Measurements from ENCODE around the gene AOX1. TPM values are rescaled to one million over a fixed set of nuclear protein-coding genes. Genes with fewer than 3 reads are reported as not detected.

AOX1 gene
- total and polyA plus RNA-seq, 8 donors: 17.8 to 181 (median 120) TPM

DNA sequence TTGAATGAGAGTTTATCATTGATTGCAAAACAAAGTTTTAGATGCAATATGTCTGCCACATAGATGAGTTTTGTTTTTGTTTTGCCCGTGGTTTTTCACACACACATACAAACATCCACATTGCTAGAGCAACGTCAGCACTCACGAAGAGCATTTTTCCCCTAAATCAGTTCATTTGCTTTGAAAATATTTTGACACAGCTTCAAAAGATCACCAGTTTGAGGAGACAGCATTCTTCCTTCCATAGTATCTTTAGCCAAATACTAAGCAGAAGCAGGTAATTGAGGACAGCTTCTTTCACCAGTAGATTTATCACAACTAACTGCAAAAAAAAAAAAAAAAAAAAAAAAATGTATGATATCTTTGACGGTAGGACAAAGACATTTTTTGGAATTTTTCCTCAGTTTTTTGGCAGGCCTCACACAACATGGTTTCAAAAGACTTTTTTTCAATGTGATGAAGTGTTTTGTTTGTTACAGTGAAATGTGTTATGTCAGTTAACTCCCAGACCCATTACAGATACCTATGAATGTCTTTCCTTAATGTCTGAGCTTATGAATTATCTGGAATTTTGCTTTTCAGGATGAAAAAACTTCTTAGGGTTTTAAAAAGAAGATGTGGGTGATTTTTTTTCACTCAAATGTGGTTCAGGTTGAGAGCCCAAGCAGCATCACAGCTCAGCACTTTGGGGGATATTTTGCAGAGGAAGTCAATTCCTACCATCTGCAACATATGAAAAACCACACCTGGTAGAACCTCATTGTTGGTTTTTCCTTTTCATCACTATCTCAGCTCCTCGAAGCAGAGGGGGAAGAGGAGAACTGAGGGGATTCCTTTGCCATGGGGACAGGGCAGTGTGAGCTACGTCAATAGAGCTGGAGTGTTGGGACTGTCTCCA lies 31.6 kb downstream of the AOX1 start:
- FAIRE-seq (no peak), DNase-seq (no peak), ATAC-seq (peak in 1 of 4 donors; percentile 10)
- Histone ChIP-seq H3K9me3 (no peaks in the 10 kb centered on the region), H3K4me3 (no peak overlapping the region), H3K27me3 (no peaks in the 10 kb centered on the region), H3K27ac (peak overlapping the region in 2 of 4 donors; percentile 3 to 32), H3K4me1 (peaks cover 15 to 39% (median 31%) of the 10 kb centered on the region in 3 donors), H3K36me3 (peaks cover 0 to 18% (median 0%) of the 10 kb centered on the region in 3 donors)
- no peak for TF ChIP-seq CTCF (IDR thresholded peaks at IDR 0.05)
- intact Hi-C loops (cut with DNase I): no loop called here
- WGBS, 2 donors: 57 to 61% methylated on average over 6 of the region's 6 CpGs

GRCh38 chr2:200618054-200618419 lies 32.2 kb downstream of the AOX1 start:
- ATAC-seq: peak in 3 of 4 donors; percentile 6 to 26 (median 13)

GRCh38 chr2:200618590-200619021 lies 32.8 kb downstream of the AOX1 start:
- TF ChIP-seq CTCF (IDR thresholded peaks at IDR 0.05): no peak
- Histone ChIP-seq H3K4me3 (no peak overlapping the region), H3K36me3 (peaks cover 0 to 12% (median 2%) of the 10 kb centered on the region in 3 donors), H3K27me3 (no peaks in the 10 kb centered on the region), H3K27ac (peak overlapping the region in 2 of 4 donors; percentile 3 to 32), H3K4me1 (peaks cover 15 to 39% (median 31%) of the 10 kb centered on the region in 3 donors), H3K9me3 (no peaks in the 10 kb centered on the region)
- WGBS, 2 donors: 34 to 44% methylated on average over 3 of the region's 3 CpGs
- intact Hi-C loops (cut with DNase I): no loop called here
- no peak for DNase-seq
- ATAC-seq: peak in 3 of 4 donors; percentile 32 to 46 (median 36)
- no peak for FAIRE-seq

More at GRCh38 chr2:200618054-200618419, 32.2 kb downstream of the AOX1 start:
- Histone ChIP-seq H3K9me3 (no peaks in the 10 kb centered on the region), H3K4me1 (peaks cover 15 to 39% (median 31%) of the 10 kb centered on the region in 3 donors), H3K36me3 (peaks cover 0 to 15% (median 0%) of the 10 kb centered on the region in 3 donors), H3K27me3 (no peaks in the 10 kb centered on the region), H3K4me3 (no peak overlapping the region), H3K27ac (peak overlapping the region in 2 of 4 donors; percentile 3 to 32)
- intact Hi-C loops (cut with DNase I): no loop called here
- TF ChIP-seq CTCF (IDR thresholded peaks at IDR 0.05): no peak
- FAIRE-seq (no peak), DNase-seq (no peak)
- WGBS, 2 donors: 29 to 35% methylated on average over 3 of the region's 3 CpGs

DNA sequence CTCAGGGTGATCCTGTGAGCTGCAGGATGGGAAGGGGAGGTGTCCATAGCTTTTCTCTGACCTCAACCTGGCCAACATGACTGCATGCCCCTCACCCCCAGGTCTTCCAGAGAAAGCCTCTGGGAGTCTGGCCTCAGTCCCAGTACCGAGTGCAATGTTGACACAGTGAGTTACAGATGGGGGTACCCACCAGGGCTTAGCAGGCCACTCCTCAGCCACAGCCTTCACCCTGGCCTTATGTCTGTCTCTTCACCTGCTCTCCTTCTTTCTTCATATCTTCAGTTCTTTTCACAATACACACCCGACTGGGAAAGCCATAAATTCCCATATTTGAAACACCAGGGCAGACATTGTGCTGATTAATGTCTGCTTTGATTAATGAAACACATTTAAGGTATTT lies 33.5 kb downstream of the AOX1 start:
- H3K4me1 ChIP-seq: peaks cover 15 to 39% (median 31%) of the 10 kb centered on the region in 3 donors
- intact Hi-C loops (cut with DNase I): no loop called here
- WGBS, 2 donors: 3 to 10% methylated on average over 2 of the region's 2 CpGs
- H3K36me3 ChIP-seq: peaks cover 0 to 12% (median 9%) of the 10 kb centered on the region in 3 donors
- ATAC-seq: peak; percentile 56 to 86 (median 64)
- H3K27ac ChIP-seq: peak overlapping the region in 2 of 4 donors; percentile 20 to 32
- FAIRE-seq: no peak
- no peaks in the 10 kb centered on the region for H3K9me3 ChIP-seq
- no peaks in the 10 kb centered on the region for H3K27me3 ChIP-seq
- TF ChIP-seq CTCF (IDR thresholded peaks at IDR 0.05): no peak
- peak in 5 of 6 donors; percentile 46 to 79 (median 51) for DNase-seq
- no peak overlapping the region for H3K4me3 ChIP-seq

Data from pancreas (tissue), 10 donors.